Peyer's patch (tissue), 4 donors: ENCODE results near the gene PLCL2. TPM values are rescaled to one million over a fixed set of nuclear protein-coding genes. Genes with fewer than 3 reads are reported as not detected.

Experiments
- DNase-seq, 3 donors: peaks; one replicate each; pipeline ENCODE4 v3.0.0-alpha.2; 2017 to 2019
- H3K27ac ChIP-seq, 4 donors: fragments of 200-600 bp; sonication (generic); one replicate each; pipeline ENCODE4 v1.5.1; 2016 to 2019
- H3K27me3 ChIP-seq, 2 donors: fragments of 200-600 bp; sonication (generic); one replicate each; pipeline ENCODE4 v1.5.1; 2019
- H3K36me3 ChIP-seq, 3 donors: fragments of 200-600 bp; sonication (generic); one replicate each; pipeline ENCODE4 v1.5.1; 2016 to 2019
- H3K4me1 ChIP-seq, 4 donors: fragments of 200-600 bp; sonication (generic); one replicate each; pipeline ENCODE4 v1.5.1; 2016 to 2019
- H3K4me3 ChIP-seq, 4 donors: fragments of 200-600 bp; sonication (generic); 1 replicate in 3 of 4; 2 replicates in 1 of 4; pipeline ENCODE4 v1.5.1; 2016 to 2019; ENCODE audit warnings: mild to moderate bottlenecking in 1 of 4
- H3K9me3 ChIP-seq, 4 donors: fragments of 200-600 bp; sonication (generic); one replicate each; pipeline ENCODE4 v1.5.1; 2016 to 2019; ENCODE audit warnings: mild to moderate bottlenecking in 1 of 4
- CTCF ChIP-seq, 6 experiments: fragments of 450-650 bp in 4 of 6; fragments of 200-600 bp in 2 of 6; sonication (generic) in 1 of 6; IDR thresholded peaks; one replicate each; pipeline ENCODE4 v1.5.1; 2017 to 2019; ENCODE audit warnings: antibody characterized with exemption in 6 of 6, mild to moderate bottlenecking in 3 of 6, moderate library complexity in 1 of 6
- POLR2A ChIP-seq, 2 donors: fragments of 450-650 bp; IDR thresholded peaks; one replicate each; pipeline ENCODE4 v1.5.1; 2017; ENCODE audit warnings: antibody characterized with exemption in 2 of 2, mild to moderate bottlenecking in 2 of 2, moderate library complexity in 2 of 2
- total RNA-seq, 4 donors: library from RNA; depleted of rRNA; stranded (reverse); fragments of >200 nt; gene quantifications; one replicate each; pipeline ENCODE4 v1.1.0, GENCODE V29; 2016

PLCL2 gene
- total RNA-seq, 4 donors from 2014 or later: 21.8 to 39.6 (median 25.4) TPM

GRCh38 chr3:16875876-16876550 is 8.7 kb upstream of the PLCL2 start:
- Histone ChIP-seq H3K9me3 (no peaks in the 10 kb centered on the region), H3K4me3 (no peak overlapping the region), H3K27me3 (no peaks in the 10 kb centered on the region), H3K36me3 (no peaks in the 10 kb centered on the region), H3K27ac (no peak overlapping the region), H3K4me1 (no peaks in the 10 kb centered on the region)
- no peak for DNase-seq
- TF ChIP-seq POLR2A (IDR thresholded peaks at IDR 0.05) (no peak), CTCF (IDR thresholded peaks at IDR 0.05) (no peak)

GRCh38 chr3:16877505-16877904 is 7.2 kb upstream of the PLCL2 start:
- H3K27ac ChIP-seq: no peak overlapping the region
- H3K36me3 ChIP-seq: no peaks in the 10 kb centered on the region
- H3K4me1 ChIP-seq: no peaks in the 10 kb centered on the region
- TF ChIP-seq POLR2A (IDR thresholded peaks at IDR 0.05): no peak
- TF ChIP-seq CTCF (IDR thresholded peaks at IDR 0.05): no peak
- H3K27me3 ChIP-seq: no peaks in the 10 kb centered on the region
- H3K4me3 ChIP-seq: no peak overlapping the region
- H3K9me3 ChIP-seq: no peaks in the 10 kb centered on the region
- DNase-seq: no peak

- no peaks in the 10 kb centered on the region for H3K27me3 ChIP-seq
- H3K9me3 ChIP-seq: no peaks in the 10 kb centered on the region
- DNase-seq: no peak
- H3K36me3 ChIP-seq: no peaks in the 10 kb centered on the region
- H3K4me3 ChIP-seq: no peak overlapping the region
- TF ChIP-seq CTCF (IDR thresholded peaks at IDR 0.05) (no peak), POLR2A (IDR thresholded peaks at IDR 0.05) (no peak)
- no peak overlapping the region for H3K27ac ChIP-seq
- no peaks in the 10 kb centered on the region for H3K4me1 ChIP-seq
Measured at GRCh38 chr3:16877911-16878310, 6.8 kb upstream of the PLCL2 start.

- Histone ChIP-seq H3K4me1 (peaks cover 0 to 8% (median 0%) of the 10 kb centered on the region in 4 donors), H3K27ac (no peak overlapping the region), H3K4me3 (no peak overlapping the region), H3K9me3 (no peaks in the 10 kb centered on the region), H3K27me3 (no peaks in the 10 kb centered on the region), H3K36me3 (no peaks in the 10 kb centered on the region)
- TF ChIP-seq POLR2A (IDR thresholded peaks at IDR 0.05) (no peak), CTCF (IDR thresholded peaks at IDR 0.05) (no peak)
- DNase-seq: no peak
Measured at GRCh38 chr3:16881896-16882630, 2.7 kb upstream of the PLCL2 start.

- peaks cover 0 to 10% (median 4%) of the 10 kb centered on the region in 4 donors for H3K4me1 ChIP-seq
- H3K4me3 ChIP-seq: no peak overlapping the region
- no peaks in the 10 kb centered on the region for H3K9me3 ChIP-seq
- H3K27me3 ChIP-seq: no peaks in the 10 kb centered on the region
- H3K27ac ChIP-seq: peak overlapping the region in 1 of 4 donors; percentile 96
- no peaks in the 10 kb centered on the region for H3K36me3 ChIP-seq
- TF ChIP-seq CTCF (IDR thresholded peaks at IDR 0.05): no peak
- TF ChIP-seq POLR2A (IDR thresholded peaks at IDR 0.05): no peak
- no peak for DNase-seq
Measured at GRCh38 chr3:16883057-16883722, 1.6 kb upstream of the PLCL2 start.
